Measurements from ENCODE around the gene PLXNA2.

The PLXNA2 gene

GRCh38 chr1:208211921-208212843 is 32.0 kb downstream of the PLXNA2 start:
- no peak overlapping the region for H3K4me3 ChIP-seq (ENCODE audit: low read depth in 1 of 2, low read length in 2 of 2)
- no peaks in the 10 kb centered on the region for H3K79me2 ChIP-seq (ENCODE audit: insufficient read depth, low read length)
- no peak for DNase-seq

GRCh38 chr1:208209896-208210589 is 34.1 kb downstream of the PLXNA2 start:
- Histone ChIP-seq H3K27me3 (ENCODE audit: insufficient read depth, low read length, poor library complexity) (peaks cover 35% of the 10 kb centered on the region), H3K4me2 (ENCODE audit: insufficient read depth, low read length) (no peak overlapping the region), H3K36me3 (ENCODE audit: insufficient read depth, low read length) (no peaks in the 10 kb centered on the region), H3K79me2 (ENCODE audit: insufficient read depth, low read length) (no peaks in the 10 kb centered on the region), H3K9me3 (ENCODE audit: insufficient read depth, low read length, severe bottlenecking) (no peaks in the 10 kb centered on the region), H3K4me1 (ENCODE audit: insufficient read depth, low read length) (no peaks in the 10 kb centered on the region), H2AFZ (ENCODE audit: low read depth, low read length) (no peak overlapping the region), H3K4me3 (ENCODE audit: low read depth in 1 of 2, low read length in 2 of 2) (no peak overlapping the region), H3K27ac (ENCODE audit: low read length) (no peak overlapping the region), H4K20me1 (ENCODE audit: insufficient read depth, low read length) (no peaks in the 10 kb centered on the region), H3K9ac (ENCODE audit: low read depth, low read length) (no peak overlapping the region)
- DNase-seq (no peak), ATAC-seq (ENCODE audit: insufficient read depth, low read depth) (no peak)
- no peak for TF ChIP-seq CTCF (IDR thresholded peaks at IDR 0.05; ENCODE audit: borderline replicate concordance, extremely low read depth, low read length, poor library complexity, severe bottlenecking)
- no peak for TF ChIP-seq EZH2 (IDR thresholded peaks at IDR 0.05; ENCODE audit: borderline replicate concordance, low read depth, low read length, severe bottlenecking)

More at GRCh38 chr1:208211921-208212843, 32.0 kb downstream of the PLXNA2 start:
- Histone ChIP-seq H3K36me3 (ENCODE audit: insufficient read depth, low read length) (no peaks in the 10 kb centered on the region), H3K4me2 (ENCODE audit: insufficient read depth, low read length) (no peak overlapping the region; the same call in 1 of the 2 replicates), H3K27ac (ENCODE audit: low read length) (no peak overlapping the region), H3K27me3 (ENCODE audit: insufficient read depth, low read length, poor library complexity) (peaks cover 28% of the 10 kb centered on the region), H4K20me1 (ENCODE audit: insufficient read depth, low read length) (no peaks in the 10 kb centered on the region), H3K9ac (ENCODE audit: low read depth, low read length) (no peak overlapping the region), H2AFZ (ENCODE audit: low read depth, low read length) (no peak overlapping the region), H3K4me1 (ENCODE audit: insufficient read depth, low read length) (no peaks in the 10 kb centered on the region), H3K9me3 (ENCODE audit: insufficient read depth, low read length, severe bottlenecking) (no peaks in the 10 kb centered on the region)
- no peak for TF ChIP-seq CTCF (IDR thresholded peaks at IDR 0.05; ENCODE audit: borderline replicate concordance, extremely low read depth, low read length, poor library complexity, severe bottlenecking)
- no peak for TF ChIP-seq EZH2 (IDR thresholded peaks at IDR 0.05; ENCODE audit: borderline replicate concordance, low read depth, low read length, severe bottlenecking)
- ATAC-seq (ENCODE audit: insufficient read depth, low read depth) = no peak

GRCh38 chr1:208209286-208209685 is 34.9 kb downstream of the PLXNA2 start:
- Histone ChIP-seq H4K20me1 (ENCODE audit: insufficient read depth, low read length) (no peaks in the 10 kb centered on the region), H3K36me3 (ENCODE audit: insufficient read depth, low read length) (no peaks in the 10 kb centered on the region), H3K4me3 (ENCODE audit: low read depth in 1 of 2, low read length in 2 of 2) (no peak overlapping the region), H3K27me3 (ENCODE audit: insufficient read depth, low read length, poor library complexity) (peaks cover 38% of the 10 kb centered on the region), H3K27ac (ENCODE audit: low read length) (no peak overlapping the region), H3K9ac (ENCODE audit: low read depth, low read length) (no peak overlapping the region), H3K4me2 (ENCODE audit: insufficient read depth, low read length) (no peak overlapping the region), H3K79me2 (ENCODE audit: insufficient read depth, low read length) (no peaks in the 10 kb centered on the region), H3K4me1 (ENCODE audit: insufficient read depth, low read length) (no peaks in the 10 kb centered on the region), H2AFZ (ENCODE audit: low read depth, low read length) (no peak overlapping the region), H3K9me3 (ENCODE audit: insufficient read depth, low read length, severe bottlenecking) (no peaks in the 10 kb centered on the region)
- no peak for DNase-seq
- TF ChIP-seq EZH2 (IDR thresholded peaks at IDR 0.05; ENCODE audit: borderline replicate concordance, low read depth, low read length, severe bottlenecking) (no peak), CTCF (IDR thresholded peaks at IDR 0.05; ENCODE audit: borderline replicate concordance, extremely low read depth, low read length, poor library complexity, severe bottlenecking) (no peak)
- no peak for ATAC-seq (ENCODE audit: insufficient read depth, low read depth)
